ENCODE data around the gene ZNF385D. TPM values are rescaled to one million over a fixed set of nuclear protein-coding genes. Genes with fewer than 3 reads are reported as not detected.

Gene ZNF385D
- polyA plus RNA-seq, 1 of the 3 experiments (the other 2 are of a cell fraction) = 1.8 TPM

DNA sequence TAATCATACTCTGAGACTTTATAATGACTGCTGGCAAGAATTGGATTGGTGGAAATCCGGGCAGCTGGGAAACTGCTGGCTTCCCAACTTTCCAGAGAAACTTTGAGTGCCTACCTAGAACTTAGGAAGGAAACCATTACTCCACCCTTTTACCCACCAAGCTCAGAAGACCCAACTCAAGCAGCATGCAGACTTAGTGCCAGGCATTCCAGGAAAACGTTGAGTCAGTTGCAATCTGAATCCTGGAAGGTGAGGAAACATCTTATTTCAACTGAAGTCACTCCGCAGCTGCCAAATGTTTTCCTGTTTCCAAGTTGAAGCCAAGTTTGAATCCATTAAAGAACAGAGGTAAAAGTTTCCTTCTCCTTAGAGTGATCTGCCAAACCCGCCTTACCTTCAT, 126.5 kb downstream of the ZNF385D start:
- Histone ChIP-seq H3K9ac (no peak overlapping the region), H3K9me2 (no peaks in the 10 kb centered on the region), H3K4me2 (no peak overlapping the region), H3K79me2 (ENCODE audit: insufficient read depth) (no peaks in the 10 kb centered on the region), H3K4me1 (ENCODE audit: control insufficient read depth in 1 of 2, insufficient read depth in 2 of 2, low read depth in 1 of 2, low read length in 1 of 2) (peaks cover 0 to 4% of the 10 kb centered on the region in 2 experiments; a peak in 1 of 4 replicates), H3K9me3 (no peaks in the 10 kb centered on the region), H3K36me3 (replicated peaks in 1 of 2; ENCODE audit: control insufficient read depth in 1 of 2, insufficient read depth in 2 of 2, low read length in 1 of 2) (no peaks in the 10 kb centered on the region), H2AFZ (ENCODE audit: low read depth) (no peak overlapping the region), H3K27me3 (ENCODE audit: insufficient read depth) (no peaks in the 10 kb centered on the region), H3K4me3 (ENCODE audit: low read depth in 2 of 2, low read length in 1 of 2) (no peak overlapping the region), H4K20me1 (ENCODE audit: insufficient read depth) (no peaks in the 10 kb centered on the region), H3F3A (replicated peaks; ENCODE audit: insufficient read depth) (no peaks in the 10 kb centered on the region), H3K27ac (ENCODE audit: low read depth in 2 of 2, low read length in 1 of 2) (no peak overlapping the region)
- ChIA-PET CTCF (interaction anchor here (1.1 kb wide), 1 partner anchor 10 kb away, joined by 3 read pairs; no protein-coding TSS in a partner anchor), POLR2A (no interaction called here)
- DNase-seq = no peak
- 67% methylated on average over 4 of the region's 4 CpGs for WGBS (ENCODE audit: low lambda C conversion rate)
- TF ChIP-seq, protein P1, sequence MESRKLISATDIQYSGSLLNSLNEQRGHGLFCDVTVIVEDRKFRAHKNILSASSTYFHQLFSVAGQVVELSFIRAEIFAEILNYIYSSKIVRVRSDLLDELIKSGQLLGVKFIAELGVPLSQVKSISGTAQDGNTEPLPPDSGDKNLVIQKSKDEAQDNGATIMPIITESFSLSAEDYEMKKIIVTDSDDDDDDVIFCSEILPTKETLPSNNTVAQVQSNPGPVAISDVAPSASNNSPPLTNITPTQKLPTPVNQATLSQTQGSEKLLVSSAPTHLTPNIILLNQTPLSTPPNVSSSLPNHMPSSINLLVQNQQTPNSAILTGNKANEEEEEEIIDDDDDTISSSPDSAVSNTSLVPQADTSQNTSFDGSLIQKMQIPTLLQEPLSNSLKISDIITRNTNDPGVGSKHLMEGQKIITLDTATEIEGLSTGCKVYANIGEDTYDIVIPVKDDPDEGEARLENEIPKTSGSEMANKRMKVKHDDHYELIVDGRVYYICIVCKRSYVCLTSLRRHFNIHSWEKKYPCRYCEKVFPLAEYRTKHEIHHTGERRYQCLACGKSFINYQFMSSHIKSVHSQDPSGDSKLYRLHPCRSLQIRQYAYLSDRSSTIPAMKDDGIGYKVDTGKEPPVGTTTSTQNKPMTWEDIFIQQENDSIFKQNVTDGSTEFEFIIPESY (IDR thresholded peaks at IDR 0.05; ENCODE audit: borderline replicate concordance, low read depth) = no peak
- TF ChIP-seq RCOR1 (IDR thresholded peaks at IDR 0.05; ENCODE audit: low read length) = no peak
- no peak for TF ChIP-seq EP300 (IDR thresholded peaks at IDR 0.05; ENCODE audit: borderline replicate concordance in 1 of 2, low read depth in 1 of 2, low read length in 1 of 2)
- no peak for TF ChIP-seq RFX5 (IDR thresholded peaks at IDR 0.05; ENCODE audit: low read length)
- no peak for TF ChIP-seq RAD21 (IDR thresholded peaks at IDR 0.05; ENCODE audit: low read length)
- TF ChIP-seq POLR2AphosphoS5 (IDR thresholded peaks at IDR 0.05; ENCODE audit: low read depth, low read length) = no peak
- no peak for TF ChIP-seq MEF2A (IDR thresholded peaks at IDR 0.05; ENCODE audit: borderline replicate concordance, low read depth)
- no peak for TF ChIP-seq GABPA (IDR thresholded peaks at IDR 0.05; ENCODE audit: low read depth)

DNA sequence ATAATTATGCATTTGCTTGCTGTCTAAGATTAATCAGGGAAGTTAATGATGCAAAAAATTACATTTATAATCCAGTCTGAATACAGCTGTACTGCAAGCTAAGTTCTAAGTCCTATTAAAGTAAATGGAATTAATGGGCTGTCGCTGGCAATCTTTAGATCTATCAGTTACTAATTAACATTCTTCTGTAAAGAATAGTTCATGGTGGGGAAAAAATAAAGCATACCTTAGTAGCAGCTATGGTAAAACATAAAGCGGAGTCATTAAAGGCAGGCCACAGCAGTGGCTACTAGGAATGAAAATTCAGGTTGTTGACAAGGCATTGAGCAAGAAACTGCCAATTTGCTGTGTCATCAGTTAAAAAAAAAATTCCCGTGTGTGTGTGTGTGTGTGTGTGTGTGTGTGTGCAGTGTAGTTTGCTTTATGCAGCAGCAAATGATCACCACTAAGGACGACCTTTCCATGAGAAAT, 129.8 kb downstream of the ZNF385D start:
- no peak overlapping the region for H3K4me2 ChIP-seq
- no peak for DNase-seq
- no peaks in the 10 kb centered on the region for H3K27me3 ChIP-seq (ENCODE audit: insufficient read depth)
- no peaks in the 10 kb centered on the region for H3K79me2 ChIP-seq (ENCODE audit: insufficient read depth)
- H3K4me3 ChIP-seq (ENCODE audit: low read depth in 2 of 2, low read length in 1 of 2) = no peak overlapping the region
- no peaks in the 10 kb centered on the region for H3K36me3 ChIP-seq (replicated peaks in 1 of 2; ENCODE audit: control insufficient read depth in 1 of 2, insufficient read depth in 2 of 2, low read length in 1 of 2)
- no peak for TF ChIP-seq RCOR1 (IDR thresholded peaks at IDR 0.05; ENCODE audit: low read length)
- TF ChIP-seq, protein P2, sequence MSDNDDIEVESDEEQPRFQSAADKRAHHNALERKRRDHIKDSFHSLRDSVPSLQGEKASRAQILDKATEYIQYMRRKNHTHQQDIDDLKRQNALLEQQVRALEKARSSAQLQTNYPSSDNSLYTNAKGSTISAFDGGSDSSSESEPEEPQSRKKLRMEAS (IDR thresholded peaks at IDR 0.05; ENCODE audit: low read depth) = no peak
- 0 out of 2 replicates have a peak, but pooled peaks have one; percentile 8 for TF ChIP-seq JUND (IDR thresholded peaks at IDR 0.05)
- TF ChIP-seq TAF1 (IDR thresholded peaks at IDR 0.05; ENCODE audit: borderline replicate concordance, low read depth, low read length) = no peak
- TF ChIP-seq RXRA (IDR thresholded peaks at IDR 0.05; ENCODE audit: borderline replicate concordance, low read depth) = no peak
- TF ChIP-seq GABPA (IDR thresholded peaks at IDR 0.05; ENCODE audit: low read depth) = no peak
- no peak for TF ChIP-seq NRF1 (IDR thresholded peaks at IDR 0.05; ENCODE audit: low read depth, low read length)
- H3F3A ChIP-seq (replicated peaks; ENCODE audit: insufficient read depth) = no peaks in the 10 kb centered on the region
- no peaks in the 10 kb centered on the region for H4K20me1 ChIP-seq (ENCODE audit: insufficient read depth)
- no peaks in the 10 kb centered on the region for H3K9me3 ChIP-seq
- H3K9ac ChIP-seq = no peak overlapping the region
- no peak overlapping the region for H2AFZ ChIP-seq (ENCODE audit: low read depth)
- POLR2A ChIA-PET = no interaction called here
- CTCF ChIA-PET = interaction anchor here (0.7 to 1.1 kb wide), 2 partner anchors 19 to 274 kb away, joined by 3 read pairs; no protein-coding TSS in a partner anchor
- 52% methylated on average over 4 of the region's 4 CpGs for WGBS (ENCODE audit: low lambda C conversion rate)
- no peak overlapping the region for H3K27ac ChIP-seq (ENCODE audit: low read depth in 2 of 2, low read length in 1 of 2)
- H3K4me1 ChIP-seq (ENCODE audit: control insufficient read depth in 1 of 2, insufficient read depth in 2 of 2, low read depth in 1 of 2, low read length in 1 of 2) = peaks cover 0 to 4% of the 10 kb centered on the region in 2 experiments; a peak in 1 of 4 replicates
- H3K9me2 ChIP-seq = no peaks in the 10 kb centered on the region

Measured in SK-N-SH (cell line).